Parathyroid adenoma (tissue), 2 donors: ENCODE results near the gene PRKRIP1.

Source experiments
- H2AFZ ChIP-seq: fragments of 300-600 bp; sonication (generic); one replicate; pipeline ENCODE4 v1.7.0; 2017; ENCODE audit warnings: antibody characterized with exemption, mild to moderate bottlenecking
- H3K27ac ChIP-seq: fragments of 300-600 bp; sonication (generic); one replicate; pipeline ENCODE4 v1.7.0; 2017
- H3K27me3 ChIP-seq: fragments of 300-600 bp; sonication (generic); one replicate; pipeline ENCODE4 v1.7.0; 2017; ENCODE audit warnings: low read length; ENCODE audit not compliant: control insufficient read depth, insufficient read depth
- H3K36me3 ChIP-seq: fragments of 300-600 bp; sonication (generic); one replicate; pipeline ENCODE4 v1.7.0; 2017; ENCODE audit warnings: low read length; ENCODE audit not compliant: control insufficient read depth, insufficient read depth
- H3K4me1 ChIP-seq: fragments of 300-600 bp; sonication (generic); one replicate; pipeline ENCODE4 v1.7.0; 2017; ENCODE audit warnings: control low read depth
- H3K4me2 ChIP-seq: fragments of 300-600 bp; sonication (generic); one replicate; pipeline ENCODE4 v1.7.0; 2017; ENCODE audit warnings: low read length
- H3K4me3 ChIP-seq: fragments of 300-600 bp; sonication (generic); one replicate; pipeline ENCODE4 v1.7.0; 2017; ENCODE audit warnings: low read depth, low read length
- H3K79me2 ChIP-seq: fragments of 300-600 bp; sonication (generic); one replicate; pipeline ENCODE4 v1.7.0; 2017; ENCODE audit warnings: control low read depth
- H3K9ac ChIP-seq: fragments of 300-600 bp; sonication (generic); one replicate; pipeline ENCODE4 v1.7.0; 2017; ENCODE audit warnings: mild to moderate bottlenecking
- H3K9me3 ChIP-seq: fragments of 300-600 bp; sonication (generic); one replicate; pipeline ENCODE4 v1.7.0; 2017; ENCODE audit warnings: low read length; ENCODE audit not compliant: control insufficient read depth
- CTCF ChIP-seq: fragments of 300-600 bp; sonication (generic); IDR thresholded peaks from one replicate; pipeline ENCODE4 v1.7.0; 2017; ENCODE audit warnings: antibody characterized with exemption, mild to moderate bottlenecking
- donor health status: primary hyperparathyroidism.

PRKRIP1 gene

GRCh38 chr7:102417105-102417504 is 20.9 kb downstream of the PRKRIP1 start:
- Histone ChIP-seq H3K4me2 (no peak overlapping the region), H3K27me3 (no peaks in the 10 kb centered on the region), H3K79me2 (peaks cover 17% of the 10 kb centered on the region), H3K27ac (peak overlapping the region; percentile 87), H3K9ac (no peak overlapping the region), H3K4me1 (peaks cover 51% of the 10 kb centered on the region), H2AFZ (no peak overlapping the region), H3K4me3 (no peak overlapping the region), H3K36me3 (no peaks in the 10 kb centered on the region), H3K9me3 (no peaks in the 10 kb centered on the region)
- no peak for TF ChIP-seq CTCF

GRCh38 chr7:102418592-102418991 is 22.4 kb downstream of the PRKRIP1 start:
- Histone ChIP-seq H3K27me3 (no peaks in the 10 kb centered on the region), H3K79me2 (peaks cover 25% of the 10 kb centered on the region), H3K4me2 (no peak overlapping the region), H3K9me3 (no peaks in the 10 kb centered on the region), H3K27ac (no peak overlapping the region), H3K36me3 (no peaks in the 10 kb centered on the region), H3K4me1 (peaks cover 42% of the 10 kb centered on the region), H3K9ac (no peak overlapping the region), H3K4me3 (no peak overlapping the region), H2AFZ (no peak overlapping the region)
- TF ChIP-seq CTCF: no peak

- no peaks in the 10 kb centered on the region for H3K36me3 ChIP-seq
- H3K27me3 ChIP-seq: no peaks in the 10 kb centered on the region
- H3K9me3 ChIP-seq: no peaks in the 10 kb centered on the region
- peaks cover 29% of the 10 kb centered on the region for H3K79me2 ChIP-seq
- H3K4me1 ChIP-seq: peaks cover 16% of the 10 kb centered on the region
- no peak overlapping the region for H2AFZ ChIP-seq
- no peak for TF ChIP-seq CTCF
- no peak overlapping the region for H3K4me2 ChIP-seq
- H3K27ac ChIP-seq: no peak overlapping the region
- H3K9ac ChIP-seq: no peak overlapping the region
- no peak overlapping the region for H3K4me3 ChIP-seq
Observed at GRCh38 chr7:102421706-102422240, 25.6 kb downstream of the PRKRIP1 start.

- Histone ChIP-seq H3K4me2 (no peak overlapping the region), H3K79me2 (peaks cover 18% of the 10 kb centered on the region), H3K9me3 (no peaks in the 10 kb centered on the region), H3K4me1 (no peaks in the 10 kb centered on the region), H3K4me3 (no peak overlapping the region), H3K27ac (no peak overlapping the region), H3K9ac (no peak overlapping the region), H3K27me3 (no peaks in the 10 kb centered on the region), H2AFZ (no peak overlapping the region), H3K36me3 (no peaks in the 10 kb centered on the region)
- TF ChIP-seq CTCF: no peak
Observed at GRCh38 chr7:102424129-102424551, 28.0 kb downstream of the PRKRIP1 start.

GRCh38 chr7:102424787-102425218 is 28.6 kb downstream of the PRKRIP1 start:
- H3K4me3 ChIP-seq: no peak overlapping the region
- H2AFZ ChIP-seq: no peak overlapping the region
- H3K79me2 ChIP-seq: peaks cover 12% of the 10 kb centered on the region
- no peak overlapping the region for H3K27ac ChIP-seq
- TF ChIP-seq CTCF: no peak
- no peaks in the 10 kb centered on the region for H3K9me3 ChIP-seq
- no peaks in the 10 kb centered on the region for H3K4me1 ChIP-seq
- H3K4me2 ChIP-seq: no peak overlapping the region
- H3K27me3 ChIP-seq: no peaks in the 10 kb centered on the region
- no peak overlapping the region for H3K9ac ChIP-seq
- H3K36me3 ChIP-seq: no peaks in the 10 kb centered on the region
